Activated naive CD8-positive, alpha-beta T cell treated with anti-CD3 and anti-CD28 coated beads, Interleukin-2, amount 10 ng/mL, durations not matched to agents 7 days and 5 days (primary cell): ENCODE results near the gene SLC25A45. TPM values are rescaled to one million over a fixed set of nuclear protein-coding genes. Genes with fewer than 3 reads are reported as not detected.

ENCODE experiments used
- ATAC-seq: fragments of 150-1000 bp; cut with Tn5 transposase; one replicate; pipeline ENCODE4 v1.10.0; 2021; ENCODE audit warnings: low read depth, moderate library complexity
- POLR2A ChIA-PET: fragments of 350-600 bp; sonication (Branson Sonifier 250); formaldehyde crosslinking; loops from one replicate; lab custom pipeline; 2021; ENCODE audit warnings: antibody characterized with exemption; lab: Charles Lee
- DNase-seq: peaks from one replicate; pipeline ENCODE4 v3.0.0; 2021
- H3K27ac Mint-ChIP-seq: one replicate; pipeline ENCODE4 v1.8.0; 2022; ENCODE audit warnings: mild to moderate bottlenecking, mixed read lengths
- H3K27me3 Mint-ChIP-seq: one replicate; pipeline ENCODE4 v1.8.0; 2022; ENCODE audit warnings: mild to moderate bottlenecking, moderate library complexity, mixed read lengths
- H3K36me3 Mint-ChIP-seq: one replicate; pipeline ENCODE4 v1.8.0; 2021; ENCODE audit warnings: mild to moderate bottlenecking, mixed read lengths
- H3K4me1 Mint-ChIP-seq: one replicate; pipeline ENCODE4 v1.8.0; 2021; ENCODE audit warnings: mixed read lengths
- H3K4me3 Mint-ChIP-seq: one replicate; pipeline ENCODE4 v1.8.0; 2022; ENCODE audit warnings: mild to moderate bottlenecking, moderate library complexity, mixed read lengths
- H3K9me3 Mint-ChIP-seq: one replicate; pipeline ENCODE4 v1.8.0; 2021; ENCODE audit warnings: mixed read lengths
- total RNA-seq, 2 experiments: library from RNA; stranded (reverse); gene quantifications; one replicate each; pipeline ENCODE4 v1.2.3, GENCODE V29; 2021

Gene SLC25A45, protein sequence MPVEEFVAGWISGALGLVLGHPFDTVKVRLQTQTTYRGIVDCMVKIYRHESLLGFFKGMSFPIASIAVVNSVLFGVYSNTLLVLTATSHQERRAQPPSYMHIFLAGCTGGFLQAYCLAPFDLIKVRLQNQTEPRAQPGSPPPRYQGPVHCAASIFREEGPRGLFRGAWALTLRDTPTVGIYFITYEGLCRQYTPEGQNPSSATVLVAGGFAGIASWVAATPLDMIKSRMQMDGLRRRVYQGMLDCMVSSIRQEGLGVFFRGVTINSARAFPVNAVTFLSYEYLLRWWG
- total RNA-seq: 10 to 100 TPM; 25.5 to 29.6 TPM

DNA sequence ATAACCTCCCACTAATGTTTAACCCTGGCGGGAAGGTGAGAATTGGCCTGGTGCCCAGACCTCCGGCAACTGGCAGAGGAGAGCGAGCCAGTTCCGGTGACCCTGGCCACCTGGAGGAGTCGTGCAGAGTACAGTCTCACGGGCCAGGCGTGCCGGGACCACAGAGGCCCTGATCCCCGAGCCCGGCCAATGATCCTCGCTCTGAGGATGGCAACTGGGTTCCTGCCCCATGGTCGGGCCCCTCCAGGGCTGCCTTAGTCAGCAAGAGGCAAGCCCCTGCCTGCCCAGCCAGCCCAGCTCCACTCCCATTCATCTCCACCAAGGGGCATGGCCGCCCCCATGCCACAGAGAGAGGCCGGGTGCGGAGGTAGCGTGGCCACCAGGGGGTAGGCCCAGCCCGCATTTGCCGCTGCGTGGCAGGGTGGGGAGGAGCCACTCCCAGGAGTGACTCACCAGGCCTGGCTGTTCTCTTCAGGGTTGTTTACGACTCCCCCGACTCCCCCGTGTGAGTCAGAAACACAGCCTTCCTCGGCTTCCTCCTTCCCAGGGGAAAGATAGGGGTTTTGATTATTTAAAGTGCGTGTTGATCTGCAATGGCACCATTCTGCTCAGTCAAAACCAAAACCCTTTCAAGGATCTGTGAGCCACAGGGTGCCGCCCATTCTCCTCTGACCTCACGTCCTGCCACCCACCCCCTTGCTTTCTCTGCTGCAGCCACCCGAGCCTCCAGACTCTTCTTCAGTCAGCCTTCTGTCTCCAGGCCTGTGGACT, at the start of gene SLC25A45:
TSS of gene SLC25A45 (minus strand) at position 614 of the 771 bp plus-strand sequence. CDS start 695 bp downstream, outside the sequence.
- Mint-ChIP-seq H3K36me3 (no peaks in the 10 kb centered on the region), H3K27me3 (no peaks in the 10 kb centered on the region), H3K27ac (peak within 1 kb of the TSS; percentile 96), H3K4me1 (peaks cover 34% of the 10 kb centered on the region), H3K4me3 (peak within 1 kb of the TSS; percentile 89), H3K9me3 (no peaks in the 10 kb centered on the region)
- DNase-seq (peak; percentile 92), ATAC-seq (peak; percentile 84)
- POLR2A ChIA-PET: interaction anchor here (0.6 to 11.5 kb wide), 14 partner anchors 35 to 451 kb away, joined by 3 to 129 read pairs (median 6); partner anchors contain the start of genes MALAT1 and NEAT1

DNA sequence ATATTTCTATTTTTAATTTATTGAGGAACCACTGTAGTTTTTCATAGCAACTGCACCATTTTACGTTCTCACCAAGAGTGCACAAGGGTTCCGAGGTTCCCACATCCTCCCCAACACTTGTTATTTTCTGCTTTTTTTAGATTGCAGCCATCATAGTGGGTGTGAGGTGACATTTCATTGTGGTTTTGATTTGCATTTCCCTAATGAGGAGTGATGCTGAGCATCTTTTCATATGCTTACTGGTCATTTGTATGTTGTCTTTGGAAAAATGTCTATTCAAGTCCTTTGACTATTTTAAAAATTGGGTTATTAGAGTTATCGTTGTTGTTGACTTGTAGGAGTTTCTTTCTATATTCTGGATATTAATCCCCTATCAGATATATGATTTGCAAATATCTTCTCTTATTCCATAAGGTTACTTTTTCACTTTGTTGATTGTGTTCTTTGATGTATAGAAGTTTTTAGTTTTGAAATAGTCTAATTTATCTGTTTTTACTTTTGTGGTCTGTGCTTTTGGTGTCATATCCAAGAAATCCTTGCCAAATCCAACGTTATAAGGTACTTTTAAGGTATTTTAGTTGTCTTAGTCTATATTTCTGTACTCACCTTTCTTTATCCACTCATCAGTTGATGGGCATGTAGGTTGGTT, 49.1 kb upstream of the SLC25A45 start:
- DNase-seq (peak; percentile 9), ATAC-seq (peak; percentile 16)
- Mint-ChIP-seq H3K9me3 (no peaks in the 10 kb centered on the region), H3K27ac (peak overlapping the region; percentile 75), H3K4me3 (peak overlapping the region; percentile 57), H3K27me3 (no peaks in the 10 kb centered on the region), H3K36me3 (peaks cover 44% of the 10 kb centered on the region), H3K4me1 (peaks cover 78% of the 10 kb centered on the region)
- POLR2A ChIA-PET: interaction anchor here (1.1 to 1.5 kb wide), 4 partner anchors 9 to 66 kb away, joined by 3 to 24 read pairs (median 6); partner anchors contain the start of gene NEAT1

DNA sequence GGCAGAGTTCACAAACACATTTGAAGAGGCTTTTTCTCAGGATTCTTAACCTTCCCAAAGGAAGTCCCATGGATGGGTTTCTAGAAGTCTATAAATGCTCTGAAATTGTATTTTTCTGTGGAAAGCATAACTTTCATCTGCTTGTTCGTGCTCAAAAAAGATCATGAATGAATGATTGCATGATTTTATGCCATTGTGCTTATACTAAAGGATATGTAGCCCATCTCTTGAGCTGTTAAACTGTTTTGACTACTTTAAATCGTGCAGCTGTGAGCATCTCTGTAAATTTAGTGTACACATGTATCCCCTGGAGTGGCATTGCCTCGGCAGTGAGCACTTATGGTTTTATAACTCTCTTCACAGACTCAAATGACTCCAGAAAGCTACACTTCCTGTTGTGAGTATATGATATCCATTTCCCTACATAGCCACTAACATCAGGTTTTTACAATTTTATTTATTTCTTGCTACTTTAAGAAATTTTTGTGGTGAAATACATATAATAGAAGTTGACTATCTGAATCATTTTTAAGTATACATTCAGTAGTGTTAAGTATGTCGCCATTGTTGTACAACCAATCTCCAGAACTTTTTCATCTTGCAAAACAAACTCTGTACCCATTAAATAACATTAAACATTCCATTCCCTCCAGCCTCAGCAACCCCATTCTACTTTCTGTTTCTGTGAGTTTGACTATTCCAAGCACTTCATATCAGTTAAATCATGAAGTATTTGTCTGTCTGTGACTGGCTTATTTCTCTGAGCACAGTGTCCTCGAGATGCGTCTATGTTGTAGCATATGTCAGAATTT, 48.2 kb upstream of the SLC25A45 start:
- DNase-seq (peak; percentile 10), ATAC-seq (peak; percentile 14)
- no peaks in the 10 kb centered on the region for H3K27me3 Mint-ChIP-seq
- peak overlapping the region; percentile 100 for H3K4me3 Mint-ChIP-seq
- peaks cover 82% of the 10 kb centered on the region for H3K4me1 Mint-ChIP-seq
- H3K36me3 Mint-ChIP-seq: peaks cover 48% of the 10 kb centered on the region
- H3K9me3 Mint-ChIP-seq: no peaks in the 10 kb centered on the region
- peak overlapping the region; percentile 94 for H3K27ac Mint-ChIP-seq
- POLR2A ChIA-PET: interaction anchor here (0.8 to 19.6 kb wide), 8 partner anchors 12 to 144 kb away, joined by 3 to 2884 read pairs (median 4); partner anchors contain the start of genes MALAT1, NEAT1 and ZNRD2

DNA sequence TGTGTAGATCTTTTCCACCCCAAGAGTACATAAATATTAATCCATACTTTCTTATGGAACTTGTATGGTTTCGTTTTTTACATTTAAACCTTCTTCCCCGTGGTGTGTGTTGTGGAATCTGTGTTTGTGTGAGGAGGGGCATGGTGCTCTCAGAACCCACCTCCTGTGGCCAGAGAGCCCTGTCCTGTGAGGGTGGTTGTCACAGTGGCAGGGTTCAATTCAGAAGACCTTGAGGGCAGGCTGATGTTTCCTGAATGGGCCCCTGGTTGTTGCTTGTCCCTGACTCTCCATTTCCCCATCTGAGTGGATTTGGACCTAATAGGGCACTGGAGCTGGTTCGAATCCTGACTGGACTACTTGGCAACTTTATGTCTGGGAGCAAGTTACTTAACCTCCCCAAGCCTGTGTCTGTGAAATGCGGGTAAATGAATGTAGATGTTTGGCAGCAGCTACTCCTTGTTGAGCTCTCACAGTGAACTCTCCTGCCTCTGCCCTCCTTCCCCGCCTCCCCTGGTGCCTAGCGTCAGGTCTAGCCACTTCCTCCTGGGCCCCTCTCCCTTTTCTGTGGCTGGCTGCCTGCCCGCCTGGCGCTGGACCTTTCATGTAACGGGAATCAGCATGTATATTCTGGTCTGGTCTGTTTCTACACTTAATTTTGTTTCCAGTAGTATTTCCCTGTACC, 47.4 kb upstream of the SLC25A45 start:
- POLR2A ChIA-PET: interaction anchor here (0.8 to 19.6 kb wide), 8 partner anchors 11 to 145 kb away, joined by 3 to 2884 read pairs (median 4); partner anchors contain the start of genes MALAT1, NEAT1 and ZNRD2
- peak; percentile 56 for DNase-seq
- H3K27me3 Mint-ChIP-seq: no peaks in the 10 kb centered on the region
- peak; percentile 13 for ATAC-seq
- peaks cover 48% of the 10 kb centered on the region for H3K36me3 Mint-ChIP-seq
- H3K27ac Mint-ChIP-seq: peak overlapping the region; percentile 94
- peaks cover 78% of the 10 kb centered on the region for H3K4me1 Mint-ChIP-seq
- H3K9me3 Mint-ChIP-seq: no peaks in the 10 kb centered on the region
- peak overlapping the region; percentile 100 for H3K4me3 Mint-ChIP-seq

DNA sequence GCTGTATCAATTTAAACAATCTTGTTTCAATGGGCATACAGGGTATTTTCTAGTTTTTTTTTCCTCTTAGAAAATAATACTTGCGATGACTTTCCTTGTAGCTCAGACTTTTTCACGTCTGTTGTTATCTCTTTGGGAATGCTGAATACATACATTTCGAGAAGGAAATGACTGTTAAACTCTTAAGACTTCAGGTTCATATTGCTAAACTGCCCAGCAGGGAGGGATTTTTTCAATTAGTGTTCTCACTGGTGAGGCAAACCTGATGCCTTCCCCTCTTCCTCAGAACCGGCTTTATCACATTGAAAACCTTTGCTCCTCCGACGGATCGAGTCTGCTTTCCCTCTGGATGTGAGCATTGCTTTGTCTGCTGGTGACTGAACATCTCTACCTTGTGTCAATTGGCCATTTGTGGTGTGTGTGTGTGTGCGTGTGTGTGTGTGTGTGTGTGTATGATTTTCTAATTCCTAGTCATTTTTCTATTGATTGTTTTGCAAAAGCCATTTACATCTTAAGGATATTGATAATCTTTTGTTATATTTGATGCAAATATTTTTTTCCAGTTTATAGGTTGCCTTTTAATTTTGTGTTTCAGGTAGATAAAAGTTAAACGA, 46.7 kb upstream of the SLC25A45 start:
- no peak for ATAC-seq
- DNase-seq: peak; percentile 32
- Mint-ChIP-seq H3K27me3 (no peaks in the 10 kb centered on the region), H3K36me3 (peaks cover 49% of the 10 kb centered on the region), H3K4me3 (peak overlapping the region; percentile 100), H3K27ac (peak overlapping the region; percentile 94), H3K4me1 (peaks cover 76% of the 10 kb centered on the region), H3K9me3 (no peaks in the 10 kb centered on the region)
- POLR2A ChIA-PET: interaction anchor here (7.3 to 19.6 kb wide), 2 partner anchors 11 to 70 kb away, joined by 202 to 2884 read pairs; partner anchors contain the start of genes MALAT1 and NEAT1

DNA sequence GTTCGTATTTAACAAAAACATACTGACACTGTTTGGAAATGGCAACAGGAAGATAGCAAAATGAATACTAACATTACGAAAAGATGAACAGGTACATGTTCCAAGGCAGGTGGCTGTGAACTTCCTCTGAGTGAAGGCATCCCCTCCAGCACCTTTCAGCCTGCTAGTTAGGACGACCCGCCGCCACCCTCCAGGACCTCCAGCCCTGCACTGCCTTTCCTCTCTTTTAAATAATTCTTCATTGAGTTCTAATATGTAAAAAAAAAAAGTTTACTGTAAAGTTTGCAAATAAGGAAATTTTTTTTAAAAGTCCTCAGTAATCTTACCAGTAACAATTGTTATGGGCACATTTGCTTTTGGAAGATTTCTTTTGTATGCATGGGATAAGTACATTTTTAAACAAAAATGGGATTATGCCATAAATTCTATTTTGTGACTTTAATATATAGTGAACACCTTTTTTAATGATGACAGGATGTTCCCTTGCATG, 46.2 kb upstream of the SLC25A45 start:
- H3K9me3 Mint-ChIP-seq: no peaks in the 10 kb centered on the region
- H3K4me1 Mint-ChIP-seq: peaks cover 76% of the 10 kb centered on the region
- no peaks in the 10 kb centered on the region for H3K27me3 Mint-ChIP-seq
- peak; percentile 27 for DNase-seq
- POLR2A ChIA-PET: interaction anchor here (7.3 to 19.6 kb wide), 2 partner anchors 10 to 71 kb away, joined by 202 to 2884 read pairs; partner anchors contain the start of genes MALAT1 and NEAT1
- peak overlapping the region; percentile 100 for H3K27ac Mint-ChIP-seq
- peaks cover 53% of the 10 kb centered on the region for H3K36me3 Mint-ChIP-seq
- no peak for ATAC-seq
- peak overlapping the region; percentile 100 for H3K4me3 Mint-ChIP-seq

DNA sequence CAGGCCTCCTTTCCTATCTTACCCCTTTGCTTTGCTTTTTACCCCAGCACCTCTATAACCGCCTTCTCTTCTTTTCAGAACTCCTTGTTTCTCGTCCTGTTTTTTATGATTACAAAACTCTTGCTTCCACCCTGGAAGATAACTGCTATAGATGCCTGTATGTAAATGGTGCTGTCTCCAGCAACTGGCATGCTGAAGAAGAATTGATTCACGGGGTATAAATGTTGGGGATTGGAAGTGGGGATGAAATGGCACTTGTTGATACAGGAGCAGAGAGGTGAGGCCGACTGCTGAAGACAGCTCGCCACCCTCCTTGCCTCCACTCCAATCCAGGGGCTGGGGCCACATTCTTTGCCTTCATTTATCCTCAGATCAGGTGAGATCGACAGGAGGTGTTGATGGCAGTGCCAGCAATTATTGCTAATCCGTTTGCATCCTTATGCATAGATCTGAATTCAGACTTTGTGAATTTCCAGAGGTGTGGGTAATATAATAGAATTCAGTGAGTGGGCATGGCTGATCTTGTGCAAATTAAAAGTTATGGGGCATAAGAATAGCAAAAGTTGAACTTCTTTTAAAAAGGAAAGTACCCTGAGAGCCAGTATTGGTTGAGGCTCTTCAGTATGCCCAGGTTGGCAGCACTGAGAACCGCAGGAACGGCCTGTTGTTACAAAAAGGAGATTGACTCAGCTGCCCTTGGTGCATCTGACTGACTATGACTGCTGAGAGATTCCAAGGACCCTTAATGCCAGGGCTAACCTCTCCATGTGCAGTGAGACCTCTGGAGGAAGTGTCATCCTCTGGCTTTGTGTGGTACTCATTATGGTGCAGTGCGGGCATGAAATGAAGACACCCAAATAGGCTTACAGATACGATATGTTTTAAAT, 45.5 kb upstream of the SLC25A45 start:
- no peak for ATAC-seq
- H3K27me3 Mint-ChIP-seq: peaks cover under 1% of the 10 kb centered on the region

DNA sequence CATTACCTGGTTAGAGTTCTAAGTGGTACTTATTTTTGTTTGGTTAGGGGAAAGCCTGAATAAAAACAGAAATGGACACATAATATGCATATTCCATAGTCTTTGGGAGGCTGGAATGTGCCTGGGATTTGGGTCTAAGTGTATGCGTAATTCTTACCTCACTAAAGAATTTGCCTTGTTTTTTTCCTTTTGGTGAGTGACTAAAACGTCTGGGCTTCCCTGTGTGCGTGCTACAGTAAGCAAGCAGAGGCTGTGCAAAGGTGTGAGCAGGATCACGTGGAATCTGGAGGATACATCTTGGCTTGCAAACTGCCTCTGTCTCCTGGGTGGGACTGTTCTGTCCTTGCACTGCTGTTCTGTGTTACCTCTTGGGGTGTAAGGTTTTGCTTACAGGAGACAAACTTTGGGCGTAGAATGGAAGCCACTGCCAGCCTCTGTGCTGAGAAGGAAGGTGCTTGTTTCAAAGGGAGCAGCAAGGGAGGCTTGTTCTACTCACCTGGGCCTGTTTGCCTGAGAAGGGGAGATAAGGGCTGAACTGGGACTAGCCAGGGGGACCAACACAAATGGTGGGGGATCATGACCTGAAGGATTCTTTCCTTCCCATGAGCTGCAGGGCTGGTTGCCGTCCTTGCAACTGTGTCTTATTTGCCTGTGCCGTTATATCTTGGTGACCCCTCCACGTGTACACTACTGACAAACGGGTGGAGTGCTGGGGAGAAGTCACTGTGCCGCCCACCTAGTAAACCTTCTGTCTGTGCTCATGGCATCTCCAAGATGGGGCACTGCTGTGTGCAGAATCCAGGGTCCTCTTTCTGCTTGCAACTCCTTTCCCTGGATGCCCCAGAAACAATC, 44.6 kb upstream of the SLC25A45 start:
- Mint-ChIP-seq H3K36me3 (peaks cover 58% of the 10 kb centered on the region), H3K27ac (peak overlapping the region; percentile 100), H3K4me3 (peak overlapping the region; percentile 100), H3K9me3 (no peaks in the 10 kb centered on the region), H3K4me1 (peaks cover 68% of the 10 kb centered on the region), H3K27me3 (peaks cover 2% of the 10 kb centered on the region)
- DNase-seq: peak; percentile 51
- POLR2A ChIA-PET: interaction anchor here (0.8 to 19.6 kb wide), 5 partner anchors 8 to 185 kb away, joined by 3 to 2884 read pairs (median 129); partner anchors contain the start of genes FRMD8, MALAT1, NEAT1 and SLC25A45
- ATAC-seq: no peak

More for the DNA sequence above, 45.5 kb upstream of the SLC25A45 start:
- Mint-ChIP-seq H3K36me3 (peaks cover 56% of the 10 kb centered on the region), H3K9me3 (no peaks in the 10 kb centered on the region), H3K4me1 (peaks cover 73% of the 10 kb centered on the region), H3K4me3 (peak overlapping the region; percentile 100), H3K27ac (peak overlapping the region; percentile 100)
- peak; percentile 33 for DNase-seq
- POLR2A ChIA-PET: interaction anchor here (0.5 to 19.6 kb wide), 7 partner anchors 9 to 185 kb away, joined by 3 to 2884 read pairs (median 7); partner anchors contain the start of genes FRMD8, MALAT1, NEAT1 and SLC25A45

DNA sequence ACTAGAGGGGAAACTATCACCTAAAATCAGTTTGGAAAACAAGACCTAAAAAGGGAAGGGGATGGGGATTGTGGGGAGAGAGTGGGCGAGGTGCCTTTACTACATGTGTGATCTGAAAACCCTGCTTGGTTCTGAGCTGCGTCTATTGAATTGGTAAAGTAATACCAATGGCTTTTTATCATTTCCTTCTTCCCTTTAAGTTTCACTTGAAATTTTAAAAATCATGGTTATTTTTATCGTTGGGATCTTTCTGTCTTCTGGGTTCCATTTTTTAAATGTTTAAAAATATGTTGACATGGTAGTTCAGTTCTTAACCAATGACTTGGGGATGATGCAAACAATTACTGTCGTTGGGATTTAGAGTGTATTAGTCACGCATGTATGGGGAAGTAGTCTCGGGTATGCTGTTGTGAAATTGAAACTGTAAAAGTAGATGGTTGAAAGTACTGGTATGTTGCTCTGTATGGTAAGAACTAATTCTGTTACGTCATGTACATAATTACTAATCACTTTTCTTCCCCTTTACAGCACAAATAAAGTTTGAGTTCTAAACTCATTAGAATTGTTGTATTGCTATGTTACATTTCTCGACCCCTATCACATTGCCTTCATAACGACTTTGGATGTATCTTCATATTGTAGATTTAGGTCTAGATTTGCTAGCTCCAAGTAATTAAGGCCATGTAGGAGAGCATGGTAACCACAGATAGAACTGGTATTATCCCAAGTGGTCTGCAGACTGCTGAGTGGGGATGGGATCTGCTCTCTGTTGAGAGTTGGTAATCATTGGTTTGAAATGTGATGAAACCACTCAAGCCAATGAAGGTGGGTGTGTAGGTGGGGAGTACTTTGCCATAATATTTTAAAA, 43.8 kb upstream of the SLC25A45 start:
- peaks cover 56% of the 10 kb centered on the region for H3K36me3 Mint-ChIP-seq
- peak overlapping the region; percentile 100 for H3K27ac Mint-ChIP-seq
- POLR2A ChIA-PET: interaction anchor here (0.7 to 19.6 kb wide), 5 partner anchors 8 to 93 kb away, joined by 4 to 2884 read pairs (median 147); partner anchors contain the start of genes DPF2, FRMD8, MALAT1 and NEAT1
- peaks cover 2% of the 10 kb centered on the region for H3K27me3 Mint-ChIP-seq
- peak; percentile 27 for DNase-seq
- peak; percentile 20 for ATAC-seq
- H3K9me3 Mint-ChIP-seq: no peaks in the 10 kb centered on the region
- H3K4me1 Mint-ChIP-seq: peaks cover 62% of the 10 kb centered on the region
- peak overlapping the region; percentile 100 for H3K4me3 Mint-ChIP-seq
